Esophagus squamous epithelium (tissue), 5 donors: ENCODE measurements around the gene SLX9. TPM values are rescaled to one million over a fixed set of nuclear protein-coding genes. Genes with fewer than 3 reads are reported as not detected.

Experiments used
- DNase-seq: peaks from one replicate; lab custom pipeline; 2025; lab: John Stamatoyannopoulos, UW
- H3K27ac ChIP-seq, 4 donors: fragments of 200-600 bp; sonication (generic); one replicate each; pipeline ENCODE4 v1.5.1; 2016 to 2019; ENCODE audit warnings: mild to moderate bottlenecking in 1 of 4
- H3K27me3 ChIP-seq, 4 donors: fragments of 200-600 bp; sonication (generic); 1 replicate in 3 of 4; 2 replicates in 1 of 4; pipeline versions ENCODE4 v1.5.1 to v1.6.0; 2017 to 2021; ENCODE audit warnings: antibody characterized with exemption in 1 of 4
- H3K36me3 ChIP-seq, 3 donors: fragments of 200-600 bp; sonication (generic); one replicate each; pipeline ENCODE4 v1.5.1; 2016 to 2019
- H3K4me1 ChIP-seq, 3 donors: fragments of 200-600 bp; sonication (generic); one replicate each; pipeline ENCODE4 v1.5.1; 2017 to 2019
- H3K4me3 ChIP-seq, 4 donors: fragments of 200-600 bp; sonication (generic); 1 replicate in 3 of 4; 2 replicates in 1 of 4; pipeline ENCODE4 v1.5.1; 2016 to 2019; ENCODE audit warnings: mild to moderate bottlenecking in 2 of 4, moderate library complexity in 1 of 4
- H3K9me3 ChIP-seq, 3 donors: fragments of 200-600 bp; sonication (generic); one replicate each; pipeline ENCODE4 v1.5.1; 2016 to 2019
- CTCF ChIP-seq, 6 experiments: fragments of 450-650 bp in 4 of 6; fragments of 200-600 bp in 2 of 6; sonication (generic) in 2 of 6; IDR thresholded peaks; one replicate each; pipeline ENCODE4 v1.5.1; 2016 to 2019; ENCODE audit warnings: antibody characterized with exemption in 6 of 6, mild to moderate bottlenecking in 4 of 6, moderate library complexity in 4 of 6
- POLR2A ChIP-seq, 4 donors: fragments of 450-650 bp; IDR thresholded peaks; one replicate each; pipeline ENCODE4 v1.6.1; 2017; ENCODE audit warnings: antibody characterized with exemption in 4 of 4, mild to moderate bottlenecking in 4 of 4, moderate library complexity in 3 of 4
- WGBS, 2 donors: methylation state at CpG; one replicate each; pipeline ENCODE4 v1.1.5; 2018; 5-methylcytosine and 5-hydroxymethylcytosine counted together
- intact Hi-C: fragments of 100-400 bp; cut with DNase I; formaldehyde crosslinking; loops from one replicate; pipeline ENCODE4 v1.15.0; 2022
- total RNA-seq, 4 donors: library from RNA; depleted of rRNA; stranded (reverse); fragments of >200 nt; gene quantifications; one replicate each; pipeline ENCODE4 v1.1.0, GENCODE V29; 2016
- donor health status: DM: yes; HTN: yes; CAD: no.

Gene SLX9
- total RNA-seq, 4 donors from 2014 or later, result 10.2 to 16.1 (median 11.1) TPM

GRCh38 chr21:44892095-44892494 is 47.7 kb upstream of the SLX9 start:
- Histone ChIP-seq H3K4me1 (peaks cover 0 to 27% (median 14%) of the 10 kb centered on the region in 3 donors), H3K27me3 (peaks cover 0 to 70% (median 0%) of the 10 kb centered on the region in 4 donors), H3K36me3 (no peaks in the 10 kb centered on the region), H3K9me3 (no peaks in the 10 kb centered on the region), H3K4me3 (no peak overlapping the region), H3K27ac (no peak overlapping the region)
- no peak for TF ChIP-seq CTCF (IDR thresholded peaks at IDR 0.05)
- no peak for TF ChIP-seq POLR2A (IDR thresholded peaks at IDR 0.05)
- intact Hi-C loops, result loop anchor here (5.0 to 10.0 kb wide), 2 partner anchors 40 to 97 kb away; no protein-coding TSS in a partner anchor
- WGBS, 2 donors, result 73 to 79% methylated on average over 6 to 8 of the region's 19 CpGs
- DNase-seq, result no peak

GRCh38 chr21:44892536-44893277 is 47.1 kb upstream of the SLX9 start:
- Histone ChIP-seq H3K4me1 (peaks cover 0 to 27% (median 14%) of the 10 kb centered on the region in 3 donors), H3K36me3 (no peaks in the 10 kb centered on the region), H3K27me3 (peaks cover 0 to 75% (median 0%) of the 10 kb centered on the region in 4 donors), H3K9me3 (no peaks in the 10 kb centered on the region), H3K27ac (no peak overlapping the region), H3K4me3 (no peak overlapping the region)
- intact Hi-C loops, result loop anchor here (5.0 to 10.0 kb wide), 2 partner anchors 40 to 98 kb away; no protein-coding TSS in a partner anchor
- DNase-seq, result no peak
- TF ChIP-seq POLR2A (IDR thresholded peaks at IDR 0.05), result no peak
- TF ChIP-seq CTCF (IDR thresholded peaks at IDR 0.05), result peak; percentile 59 to 87 (median 85)
- WGBS, 2 donors, result 34 to 36% methylated on average over 14 of the region's 15 CpGs

GRCh38 chr21:44893278-44893556 is 46.6 kb upstream of the SLX9 start:
- DNase-seq, result no peak
- TF ChIP-seq CTCF (IDR thresholded peaks at IDR 0.05), result no peak
- TF ChIP-seq POLR2A (IDR thresholded peaks at IDR 0.05), result no peak
- peaks cover 0 to 75% (median 0%) of the 10 kb centered on the region in 4 donors for H3K27me3 ChIP-seq
- H3K27ac ChIP-seq, result no peak overlapping the region
- WGBS, 2 donors, result 72 to 86% methylated on average over 3 to 7 of the region's 7 CpGs
- no peaks in the 10 kb centered on the region for H3K36me3 ChIP-seq
- no peak overlapping the region for H3K4me3 ChIP-seq
- H3K4me1 ChIP-seq, result peaks cover 0 to 27% (median 14%) of the 10 kb centered on the region in 3 donors
- H3K9me3 ChIP-seq, result no peaks in the 10 kb centered on the region
- intact Hi-C loops, result loop anchor here (5.0 to 10.0 kb wide), 2 partner anchors 39 to 98 kb away; no protein-coding TSS in a partner anchor

- H3K4me1 ChIP-seq, result peaks cover 0 to 18% (median 8%) of the 10 kb centered on the region in 3 donors
- no peaks in the 10 kb centered on the region for H3K36me3 ChIP-seq
- no peak for DNase-seq
- H3K4me3 ChIP-seq, result no peak overlapping the region
- no peak for TF ChIP-seq CTCF (IDR thresholded peaks at IDR 0.05)
- TF ChIP-seq POLR2A (IDR thresholded peaks at IDR 0.05), result no peak
- H3K27me3 ChIP-seq, result peaks cover 0 to 75% (median 0%) of the 10 kb centered on the region in 4 donors
- H3K27ac ChIP-seq, result no peak overlapping the region
- 80 to 82% methylated on average over 6 to 11 of the region's 15 CpGs for WGBS, 2 donors
- no peaks in the 10 kb centered on the region for H3K9me3 ChIP-seq
- intact Hi-C loops, result loop anchor here (5.0 to 10.0 kb wide), 2 partner anchors 38 to 99 kb away; no protein-coding TSS in a partner anchor
These were observed 45.7 kb upstream of the SLX9 start for GRCh38 chr21:44893948-44894656.
